Activated CD8-positive, alpha-beta T cell treated with anti-CD3 and anti-CD28 coated beads, Interleukin-2, amount 10 ng/mL, durations not matched to agents 7 days and 5 days (primary cell): ENCODE data around the gene PNPLA1. TPM values are rescaled to one million over a fixed set of nuclear protein-coding genes. Genes with fewer than 3 reads are reported as not detected.

ENCODE experiments used
- ATAC-seq: fragments of 150-1000 bp; cut with Tn5 transposase; one replicate; pipeline ENCODE4 v1.10.0; 2021; ENCODE audit warnings: moderate library complexity
- CTCF ChIA-PET: fragments of 350-600 bp; sonication (Branson Sonifier 250); formaldehyde crosslinking; loops from one replicate; lab custom pipeline; 2021; ENCODE audit warnings: antibody characterized with exemption; lab: Charles Lee
- POLR2A ChIA-PET: fragments of 350-600 bp; sonication (Branson Sonifier 250); formaldehyde crosslinking; loops from one replicate; lab custom pipeline; 2021; ENCODE audit warnings: antibody characterized with exemption; lab: Charles Lee
- DNase-seq: peaks from one replicate; pipeline ENCODE4 v3.0.0-alpha.2; 2020
- H3K27ac Mint-ChIP-seq: one replicate; pipeline ENCODE4 v1.8.0; 2021; ENCODE audit warnings: mild to moderate bottlenecking, mixed read lengths
- H3K27me3 Mint-ChIP-seq: one replicate; pipeline ENCODE4 v1.8.0; 2021; ENCODE audit warnings: low read depth, mixed read lengths
- H3K36me3 Mint-ChIP-seq: one replicate; pipeline ENCODE4 v1.8.0; 2021; ENCODE audit warnings: low read depth, mixed read lengths
- H3K4me1 Mint-ChIP-seq: one replicate; pipeline ENCODE4 v1.8.0; 2021; ENCODE audit warnings: low read depth, mixed read lengths
- H3K4me3 Mint-ChIP-seq: one replicate; pipeline ENCODE4 v1.8.0; 2021; ENCODE audit warnings: mild to moderate bottlenecking, mixed read lengths
- H3K9me3 Mint-ChIP-seq: one replicate; pipeline ENCODE4 v1.8.0; 2022; ENCODE audit warnings: mixed read lengths; ENCODE audit not compliant: insufficient read depth
- total RNA-seq, 2 experiments: library from RNA; stranded (reverse); gene quantifications; one replicate each; pipeline ENCODE4 v1.2.3, GENCODE V29; 2021

Gene PNPLA1
- total RNA-seq, 2 experiments from 2014 or later: not detected

DNA sequence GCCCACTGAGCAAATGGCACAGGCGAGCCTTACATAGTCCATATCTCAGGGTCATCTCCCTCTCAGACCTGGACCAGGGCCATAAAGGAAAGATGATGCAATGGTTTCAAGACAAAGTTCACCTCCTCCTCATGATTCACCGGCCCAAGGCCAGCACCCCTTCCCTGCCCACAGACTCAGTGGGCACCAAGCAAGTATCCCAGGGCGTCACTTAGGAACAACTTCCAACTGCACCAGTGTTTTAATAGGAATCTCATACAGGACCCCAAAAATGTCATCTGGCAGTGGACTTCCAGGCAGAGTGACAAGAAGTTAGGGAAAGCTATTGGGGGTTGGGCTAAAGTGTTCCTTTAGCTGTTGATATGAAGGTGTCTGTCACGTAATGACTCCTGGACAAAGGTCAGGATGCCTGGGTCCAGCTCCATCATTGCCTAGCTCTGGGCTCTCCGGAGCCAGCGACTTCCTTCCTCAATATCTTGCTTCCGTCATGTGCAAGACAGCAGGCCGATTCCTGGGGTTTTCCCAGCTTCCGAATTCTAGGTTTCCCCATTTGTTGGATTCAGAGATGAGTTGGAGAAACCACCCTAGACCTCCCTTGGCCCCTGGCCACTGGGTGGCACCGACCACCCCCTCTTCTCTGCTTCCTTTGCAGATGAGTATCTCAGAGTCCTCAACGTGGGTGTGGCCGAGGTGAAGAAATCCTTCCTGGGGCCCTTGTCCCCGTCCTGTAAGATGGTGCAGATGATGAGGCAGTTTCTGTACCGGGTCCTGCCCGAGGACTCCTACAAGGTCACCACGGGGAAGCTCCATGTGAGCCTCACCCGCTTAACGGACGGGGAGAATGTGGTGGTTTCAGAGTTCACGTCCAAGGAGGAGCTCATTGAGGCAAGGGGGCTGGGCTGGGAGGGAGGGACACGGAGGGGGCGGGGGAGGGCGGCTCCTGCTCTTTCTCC lies 21.1 kb downstream of the PNPLA1 start:
- Mint-ChIP-seq H3K4me3 (no peak overlapping the region), H3K27me3 (peaks cover 12% of the 10 kb centered on the region), H3K36me3 (no peaks in the 10 kb centered on the region), H3K9me3 (no peaks in the 10 kb centered on the region), H3K27ac (no peak overlapping the region), H3K4me1 (peaks cover 14% of the 10 kb centered on the region)
- no peak for DNase-seq
- ChIA-PET CTCF (interaction anchor here (1.1 to 5.5 kb wide), 3 partner anchors 8 to 50 kb away, joined by 3 to 38 read pairs (median 3); no protein-coding TSS in a partner anchor), POLR2A (interaction anchor here (1.3 kb wide), 1 partner anchor 9 kb away, joined by 4 read pairs; no protein-coding TSS in a partner anchor)
- no peak for ATAC-seq

DNA sequence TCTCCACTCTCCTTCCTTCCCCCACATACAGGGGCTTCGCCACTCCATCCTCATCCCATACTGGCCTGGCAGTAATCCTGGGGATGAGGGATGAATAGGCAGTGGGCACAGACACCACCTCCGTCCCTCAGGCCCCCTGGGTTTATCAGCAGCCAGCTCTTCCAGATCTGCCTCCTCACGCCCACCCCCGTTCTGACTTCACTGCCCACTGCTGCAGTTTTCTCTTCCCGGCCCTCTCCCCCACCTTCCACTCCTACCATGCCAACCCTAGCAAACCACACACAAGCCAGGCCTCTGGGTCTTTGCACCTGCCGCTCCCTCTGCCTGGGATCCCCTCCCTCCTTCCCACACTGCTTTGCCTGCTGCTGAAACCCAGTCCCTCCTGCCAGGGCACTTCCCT lies 22.3 kb downstream of the PNPLA1 start:
- no peak for ATAC-seq
- H3K4me3 Mint-ChIP-seq: no peak overlapping the region
- ChIA-PET CTCF (interaction anchor here (1.1 kb wide), 1 partner anchor 10 kb away, joined by 7 read pairs; no protein-coding TSS in a partner anchor), POLR2A (no interaction called here)
- peaks cover 11% of the 10 kb centered on the region for H3K4me1 Mint-ChIP-seq
- peaks cover 11% of the 10 kb centered on the region for H3K27me3 Mint-ChIP-seq
- DNase-seq: no peak
- no peaks in the 10 kb centered on the region for H3K9me3 Mint-ChIP-seq
- no peak overlapping the region for H3K27ac Mint-ChIP-seq
- H3K36me3 Mint-ChIP-seq: no peaks in the 10 kb centered on the region

DNA sequence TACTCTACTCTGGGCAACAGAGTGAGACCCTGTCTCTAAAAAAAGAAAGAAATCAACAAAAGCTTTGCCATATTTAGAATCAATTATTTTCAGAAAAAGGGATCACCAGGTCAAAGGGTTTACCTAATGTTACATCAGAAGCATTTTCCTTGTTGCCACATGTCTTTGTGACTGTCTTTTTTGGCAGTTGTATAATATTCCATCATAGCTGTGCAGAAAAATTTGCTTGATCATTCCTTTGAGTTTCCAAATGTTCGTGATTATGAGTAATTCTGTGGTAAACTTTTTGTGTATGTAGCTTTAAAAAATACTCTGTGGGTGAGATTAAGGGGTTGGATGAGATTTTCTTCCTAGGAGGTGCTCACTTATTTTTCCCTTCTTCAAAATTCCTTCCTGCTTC lies 26.4 kb downstream of the PNPLA1 start:
- H3K9me3 Mint-ChIP-seq: no peaks in the 10 kb centered on the region
- H3K36me3 Mint-ChIP-seq: no peaks in the 10 kb centered on the region
- peaks cover 13% of the 10 kb centered on the region for H3K27me3 Mint-ChIP-seq
- H3K27ac Mint-ChIP-seq: no peak overlapping the region
- ChIA-PET POLR2A (no interaction called here), CTCF (interaction anchor here (0.9 to 1.2 kb wide), 4 partner anchors 8 to 62 kb away, joined by 3 to 4 read pairs (median 3); no protein-coding TSS in a partner anchor)
- ATAC-seq (no peak), DNase-seq (no peak)
- H3K4me1 Mint-ChIP-seq: peaks cover under 1% of the 10 kb centered on the region
- H3K4me3 Mint-ChIP-seq: no peak overlapping the region

DNA sequence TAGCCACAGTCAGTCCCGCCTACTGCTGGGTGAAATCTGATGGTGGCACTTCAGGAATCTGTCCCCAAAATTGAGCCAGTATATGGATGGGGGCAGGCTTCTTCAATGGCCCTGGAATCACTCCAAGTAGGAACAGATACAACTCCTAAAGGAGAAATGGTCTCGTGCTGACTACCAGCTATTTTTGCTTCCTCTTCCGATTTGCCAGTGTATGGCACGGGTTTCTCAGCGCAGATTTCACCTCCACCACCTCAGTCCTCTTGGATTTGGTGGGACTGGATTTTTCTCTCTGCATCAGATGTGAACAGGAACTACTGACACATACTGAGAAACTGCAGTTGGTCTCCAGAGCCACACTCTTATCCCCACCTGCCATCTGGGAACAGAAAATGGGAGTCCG lies 27.2 kb downstream of the PNPLA1 start:
- H3K27ac Mint-ChIP-seq: no peak overlapping the region

DNA sequence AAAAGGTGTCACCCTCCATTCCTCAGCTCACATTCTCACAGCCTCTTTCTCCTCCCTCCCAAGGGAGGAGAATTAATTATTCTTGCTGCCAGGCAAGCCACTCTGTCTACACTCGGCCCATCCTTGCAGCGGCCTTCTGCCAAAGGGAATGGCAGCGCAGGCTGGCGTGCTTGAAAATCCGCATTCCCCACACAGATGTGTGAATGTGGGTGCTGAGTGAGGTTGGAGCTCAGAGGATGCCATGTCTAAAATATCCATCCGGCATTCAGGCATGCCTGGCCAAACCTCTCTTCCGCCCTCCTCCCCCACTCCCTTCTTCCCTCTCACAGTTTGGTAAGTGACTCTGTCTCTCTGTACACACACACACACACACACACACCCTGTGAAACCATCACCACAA lies 27.7 kb downstream of the PNPLA1 start:
- no peak for ATAC-seq
- peaks cover 2% of the 10 kb centered on the region for H3K4me1 Mint-ChIP-seq
- H3K4me3 Mint-ChIP-seq: no peak overlapping the region
- CTCF ChIA-PET: interaction anchor here (1.2 kb wide), 1 partner anchor 9 kb away, joined by 3 read pairs; no protein-coding TSS in a partner anchor
- H3K27ac Mint-ChIP-seq: no peak overlapping the region
- no peak for DNase-seq
- peaks cover 16% of the 10 kb centered on the region for H3K27me3 Mint-ChIP-seq
- POLR2A ChIA-PET: no interaction called here
- no peaks in the 10 kb centered on the region for H3K36me3 Mint-ChIP-seq
- no peaks in the 10 kb centered on the region for H3K9me3 Mint-ChIP-seq

More for the DNA sequence above, 27.2 kb downstream of the PNPLA1 start:
- CTCF ChIA-PET: interaction anchor here (0.9 to 1.2 kb wide), 3 partner anchors 9 to 61 kb away, joined by 3 to 4 read pairs (median 3); no protein-coding TSS in a partner anchor
- ATAC-seq (no peak), DNase-seq (no peak)
- POLR2A ChIA-PET: no interaction called here
- no peaks in the 10 kb centered on the region for H3K9me3 Mint-ChIP-seq
- H3K36me3 Mint-ChIP-seq: no peaks in the 10 kb centered on the region
- H3K27me3 Mint-ChIP-seq: peaks cover 16% of the 10 kb centered on the region
- no peaks in the 10 kb centered on the region for H3K4me1 Mint-ChIP-seq
- H3K4me3 Mint-ChIP-seq: no peak overlapping the region

DNA sequence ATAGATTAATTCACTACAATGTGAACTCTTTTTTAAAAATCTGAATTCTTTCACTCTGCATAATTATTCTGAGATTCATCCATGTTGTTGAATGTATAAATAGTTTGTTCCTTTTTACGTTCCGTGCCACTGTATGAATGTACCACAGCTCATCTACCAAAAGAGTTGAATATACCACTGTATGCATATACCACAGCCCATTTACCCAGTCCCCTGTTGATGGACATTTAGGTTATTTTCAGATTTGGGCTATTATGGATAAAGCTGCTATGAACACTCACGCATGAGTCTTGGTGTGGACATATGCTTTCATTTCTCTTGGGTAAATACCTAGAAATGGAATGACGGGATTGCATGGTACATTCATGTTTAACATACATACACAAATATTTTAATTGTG lies 28.2 kb downstream of the PNPLA1 start:
- Mint-ChIP-seq H3K4me1 (peaks cover 6% of the 10 kb centered on the region), H3K27ac (no peak overlapping the region), H3K36me3 (no peaks in the 10 kb centered on the region), H3K9me3 (no peaks in the 10 kb centered on the region), H3K27me3 (peaks cover 16% of the 10 kb centered on the region), H3K4me3 (no peak overlapping the region)
- no peak for DNase-seq
- ChIA-PET CTCF (interaction anchor here (0.6 to 1.0 kb wide), 2 partner anchors 8 to 11 kb away, joined by 3 read pairs; no protein-coding TSS in a partner anchor), POLR2A (no interaction called here)
- no peak for ATAC-seq

DNA sequence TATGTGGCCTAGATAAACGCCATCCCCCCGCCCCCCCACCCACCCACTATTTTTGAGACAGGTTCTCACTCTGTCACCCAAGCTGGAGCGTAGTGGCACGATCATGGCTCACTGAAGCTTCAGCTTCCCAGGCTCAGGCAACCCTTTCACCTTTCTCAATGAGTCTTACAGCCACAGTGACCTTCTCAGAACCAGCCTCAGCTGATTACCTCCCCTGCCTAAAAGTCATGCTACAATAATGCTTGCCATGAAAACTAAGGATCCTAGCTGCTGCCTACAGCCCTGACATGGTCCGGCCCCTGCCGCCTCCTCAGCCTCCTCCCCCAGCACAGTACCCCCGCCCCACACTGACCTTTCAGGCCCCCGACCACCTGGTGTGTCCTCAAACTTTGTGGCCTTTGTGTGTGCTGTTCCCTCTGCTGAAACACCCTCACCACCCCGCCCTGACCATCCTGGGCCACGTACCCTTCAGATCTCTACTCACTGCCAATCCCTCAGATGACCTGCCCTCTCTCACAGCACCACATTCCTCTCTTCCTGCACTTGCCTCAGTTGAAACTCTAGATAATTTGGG lies 31.3 kb downstream of the PNPLA1 start:
- ATAC-seq (no peak), DNase-seq (no peak)
- Mint-ChIP-seq H3K4me1 (peaks cover 6% of the 10 kb centered on the region), H3K36me3 (no peaks in the 10 kb centered on the region), H3K4me3 (no peak overlapping the region), H3K27ac (no peak overlapping the region), H3K27me3 (peaks cover 15% of the 10 kb centered on the region), H3K9me3 (no peaks in the 10 kb centered on the region)
- ChIA-PET CTCF (interaction anchor here (0.9 to 5.1 kb wide), 8 partner anchors 8 to 177 kb away, joined by 3 to 59 read pairs (median 8); no protein-coding TSS in a partner anchor), POLR2A (no interaction called here)

DNA sequence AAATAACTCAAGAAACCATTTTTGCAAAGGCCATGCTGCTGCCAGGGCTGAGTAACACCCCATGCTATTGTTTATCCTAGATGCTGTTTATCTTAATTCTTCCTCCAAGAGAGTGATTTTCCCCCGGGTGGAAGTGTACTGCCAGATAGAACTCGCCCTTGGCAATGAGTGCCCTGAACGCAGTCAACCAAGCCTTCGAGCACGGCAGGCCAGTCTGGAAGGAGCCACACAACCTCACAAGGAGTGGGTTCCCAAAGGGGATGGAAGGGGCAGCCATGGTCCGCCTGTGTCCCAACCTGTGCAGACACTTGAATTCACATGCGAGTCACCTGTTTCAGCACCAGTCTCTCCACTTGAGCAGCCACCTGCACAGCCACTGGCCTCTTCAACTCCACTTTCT lies 31.9 kb downstream of the PNPLA1 start:
- H3K4me1 Mint-ChIP-seq: peaks cover 6% of the 10 kb centered on the region
- peaks cover 11% of the 10 kb centered on the region for H3K27me3 Mint-ChIP-seq
- CTCF ChIA-PET: interaction anchor here (0.5 to 5.1 kb wide), 61 partner anchors 7 to 574 kb away, joined by 3 to 59 read pairs (median 4); partner anchors contain the start of genes BNIP5, ETV7, MAPK14 and SLC26A8
- H3K4me3 Mint-ChIP-seq: no peak overlapping the region
- H3K27ac Mint-ChIP-seq: no peak overlapping the region
- H3K36me3 Mint-ChIP-seq: no peaks in the 10 kb centered on the region
- ATAC-seq (no peak), DNase-seq (no peak)
- POLR2A ChIA-PET: interaction anchor here (1.2 kb wide), 1 partner anchor 58 kb away, joined by 3 read pairs; no protein-coding TSS in a partner anchor
- no peaks in the 10 kb centered on the region for H3K9me3 Mint-ChIP-seq

DNA sequence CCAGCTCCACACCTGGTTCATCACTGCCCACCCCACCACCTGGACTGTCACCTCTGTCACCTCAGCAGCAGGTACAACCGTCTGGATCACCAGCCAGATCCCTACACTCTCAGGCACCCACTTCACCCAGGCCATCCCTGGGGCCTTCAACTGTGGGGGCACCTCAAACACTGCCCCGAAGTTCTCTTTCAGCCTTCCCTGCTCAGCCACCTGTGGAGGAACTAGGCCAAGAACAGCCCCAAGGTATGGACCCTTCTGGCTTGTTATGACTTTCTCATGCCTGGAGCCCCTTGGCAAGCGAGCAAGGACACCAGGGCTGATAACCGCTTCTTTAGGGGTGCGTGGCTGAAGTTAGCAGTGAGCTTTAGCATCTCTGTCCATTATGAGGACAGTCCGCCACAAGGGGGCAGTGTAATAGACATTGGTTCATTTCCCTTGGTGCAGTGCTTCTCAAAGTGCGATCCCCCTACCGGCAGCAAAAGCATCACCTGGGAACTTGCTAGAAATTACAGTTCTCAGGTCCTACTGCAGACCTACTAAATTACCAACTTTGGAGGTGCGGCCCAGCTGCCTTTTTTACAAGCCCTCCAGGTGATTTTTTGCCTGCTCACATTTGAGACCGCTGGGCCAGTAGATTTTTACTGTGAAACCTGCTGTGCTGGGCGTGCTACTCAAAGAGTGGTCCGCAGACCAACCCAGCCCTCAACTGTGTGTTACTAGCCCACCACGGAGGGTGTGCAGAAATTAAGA lies 32.5 kb downstream of the PNPLA1 start:
- ATAC-seq: peak; percentile 99
- H3K36me3 Mint-ChIP-seq: no peaks in the 10 kb centered on the region
- no peaks in the 10 kb centered on the region for H3K9me3 Mint-ChIP-seq
- POLR2A ChIA-PET: interaction anchor here (1.2 kb wide), 1 partner anchor 58 kb away, joined by 3 read pairs; no protein-coding TSS in a partner anchor
- no peak overlapping the region for H3K27ac Mint-ChIP-seq
- H3K4me3 Mint-ChIP-seq: no peak overlapping the region
- peak; percentile 97 for DNase-seq
- peaks cover 6% of the 10 kb centered on the region for H3K4me1 Mint-ChIP-seq
- H3K27me3 Mint-ChIP-seq: peaks cover 11% of the 10 kb centered on the region
- CTCF ChIA-PET: interaction anchor here (0.5 to 5.1 kb wide), 64 partner anchors 8 to 574 kb away, joined by 3 to 59 read pairs (median 4); partner anchors contain the start of genes BNIP5, ETV7, MAPK14 and SLC26A8

DNA sequence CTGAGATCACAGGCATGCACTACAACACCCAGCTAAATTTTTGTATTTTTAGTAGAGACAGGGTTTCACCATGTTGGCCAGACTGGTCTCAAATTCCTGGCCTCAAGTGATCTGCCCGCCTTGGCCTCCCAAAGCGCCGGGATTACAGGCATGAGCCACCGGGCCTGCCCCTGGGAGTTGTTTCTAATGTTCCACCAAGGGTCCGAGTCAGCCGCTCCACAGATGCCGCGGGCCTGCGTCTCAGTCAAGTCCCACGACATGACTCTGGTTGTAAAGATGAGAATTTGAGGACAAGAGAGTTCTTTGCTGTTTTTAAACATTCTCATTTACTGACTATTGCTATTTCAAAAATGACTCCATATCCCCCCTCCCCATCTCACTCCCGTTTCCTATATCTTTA lies 36.0 kb downstream of the PNPLA1 start:
- no peak overlapping the region for H3K4me3 Mint-ChIP-seq
- ATAC-seq (no peak), DNase-seq (no peak)
- POLR2A ChIA-PET: interaction anchor here (0.6 kb wide), 1 partner anchor 19 kb away, joined by 3 read pairs; no protein-coding TSS in a partner anchor
- H3K4me1 Mint-ChIP-seq: peaks cover 8% of the 10 kb centered on the region
- CTCF ChIA-PET: interaction anchor here (1.2 kb wide), 1 partner anchor 9 kb away, joined by 3 read pairs; no protein-coding TSS in a partner anchor
- H3K27me3 Mint-ChIP-seq: peaks cover 3% of the 10 kb centered on the region
- H3K36me3 Mint-ChIP-seq: no peaks in the 10 kb centered on the region
- H3K9me3 Mint-ChIP-seq: no peaks in the 10 kb centered on the region
- H3K27ac Mint-ChIP-seq: no peak overlapping the region

DNA sequence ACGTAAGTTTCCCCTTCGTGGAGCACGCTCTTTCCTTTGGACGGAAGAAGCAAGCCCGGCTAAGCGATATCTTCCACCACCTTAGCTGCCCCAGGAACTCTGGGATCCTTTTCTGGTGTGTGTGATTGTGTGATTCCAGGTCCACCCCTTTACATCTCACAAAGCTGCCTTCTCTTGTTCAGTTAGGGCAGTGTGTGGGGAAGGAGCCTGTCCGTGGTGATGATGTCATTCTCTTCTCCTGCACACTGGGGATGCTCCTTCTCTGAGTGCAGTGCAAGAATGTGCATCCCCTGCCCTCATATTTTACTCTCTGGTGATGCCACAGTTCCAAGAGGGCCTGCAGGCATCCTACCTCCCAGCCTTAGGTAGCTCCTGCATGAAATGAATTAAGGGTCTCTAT lies 36.5 kb downstream of the PNPLA1 start:
- H3K4me3 Mint-ChIP-seq: no peak overlapping the region
- no peaks in the 10 kb centered on the region for H3K36me3 Mint-ChIP-seq
- DNase-seq (no peak), ATAC-seq (no peak)
- no peak overlapping the region for H3K27ac Mint-ChIP-seq
- ChIA-PET CTCF (interaction anchor here (1.2 kb wide), 1 partner anchor 10 kb away, joined by 3 read pairs; no protein-coding TSS in a partner anchor), POLR2A (interaction anchor here (0.6 kb wide), 1 partner anchor 20 kb away, joined by 3 read pairs; no protein-coding TSS in a partner anchor)
- H3K9me3 Mint-ChIP-seq: no peaks in the 10 kb centered on the region
- peaks cover 8% of the 10 kb centered on the region for H3K4me1 Mint-ChIP-seq
- H3K27me3 Mint-ChIP-seq: peaks cover 1% of the 10 kb centered on the region
